ENCODE measurements around the gene TSFM.

DNA sequence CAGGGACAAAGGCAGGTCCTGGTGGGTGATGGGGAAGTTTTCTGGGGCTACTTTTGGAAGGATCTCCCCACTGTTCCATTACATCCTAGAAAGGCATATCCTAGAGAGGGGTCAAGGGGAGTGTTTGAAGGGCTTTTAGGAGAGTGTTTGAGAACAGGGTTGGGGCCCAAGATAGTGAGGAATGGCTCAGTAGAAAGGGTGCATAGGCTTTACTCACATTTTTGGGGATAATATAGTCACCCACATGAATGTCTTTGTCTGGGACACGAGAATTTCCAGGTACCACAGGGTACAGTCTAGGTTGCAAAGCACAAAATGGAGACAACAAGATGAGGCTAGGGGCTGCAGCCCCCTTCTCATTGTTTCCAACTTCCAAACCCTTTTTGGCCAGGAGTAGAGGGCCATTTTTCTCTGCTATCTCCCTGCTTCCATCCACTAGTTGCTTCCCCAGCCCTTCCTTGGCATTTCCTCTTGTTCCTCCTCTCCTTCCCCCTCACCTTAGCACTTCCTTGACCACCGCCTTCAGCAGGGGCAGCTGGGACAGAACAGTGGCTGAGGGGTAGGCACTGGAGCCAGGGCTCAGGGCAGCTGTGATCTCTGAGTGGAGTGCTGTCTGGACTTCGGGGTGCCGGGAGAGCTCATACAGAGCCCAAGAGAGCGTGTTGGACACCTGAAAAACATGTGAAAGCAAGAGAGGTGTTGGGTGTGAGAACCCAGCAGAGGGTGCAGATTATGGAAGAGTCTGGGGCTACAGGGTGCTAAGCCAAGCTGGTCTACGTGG lies 18.5 kb upstream of the TSFM start:
- TF ChIP-seq, protein P1, sequence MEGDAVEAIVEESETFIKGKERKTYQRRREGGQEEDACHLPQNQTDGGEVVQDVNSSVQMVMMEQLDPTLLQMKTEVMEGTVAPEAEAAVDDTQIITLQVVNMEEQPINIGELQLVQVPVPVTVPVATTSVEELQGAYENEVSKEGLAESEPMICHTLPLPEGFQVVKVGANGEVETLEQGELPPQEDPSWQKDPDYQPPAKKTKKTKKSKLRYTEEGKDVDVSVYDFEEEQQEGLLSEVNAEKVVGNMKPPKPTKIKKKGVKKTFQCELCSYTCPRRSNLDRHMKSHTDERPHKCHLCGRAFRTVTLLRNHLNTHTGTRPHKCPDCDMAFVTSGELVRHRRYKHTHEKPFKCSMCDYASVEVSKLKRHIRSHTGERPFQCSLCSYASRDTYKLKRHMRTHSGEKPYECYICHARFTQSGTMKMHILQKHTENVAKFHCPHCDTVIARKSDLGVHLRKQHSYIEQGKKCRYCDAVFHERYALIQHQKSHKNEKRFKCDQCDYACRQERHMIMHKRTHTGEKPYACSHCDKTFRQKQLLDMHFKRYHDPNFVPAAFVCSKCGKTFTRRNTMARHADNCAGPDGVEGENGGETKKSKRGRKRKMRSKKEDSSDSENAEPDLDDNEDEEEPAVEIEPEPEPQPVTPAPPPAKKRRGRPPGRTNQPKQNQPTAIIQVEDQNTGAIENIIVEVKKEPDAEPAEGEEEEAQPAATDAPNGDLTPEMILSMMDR (IDR thresholded peaks at IDR 0.05 in 2 of 3, conservative IDR thresholded peaks at IDR 0.05 in 1 of 3; ENCODE audit: borderline replicate concordance in 1 of 3, insufficient read depth in 1 of 3, low read depth in 2 of 3, low read length in 2 of 3) = no peak
- TF ChIP-seq POLR2A (IDR thresholded peaks at IDR 0.05; ENCODE audit: borderline replicate concordance, extremely low read depth, insufficient read depth, insufficient read length) = no peak
- TF ChIP-seq EZH2 (IDR thresholded peaks at IDR 0.05) = no peak
- TF ChIP-seq POLR2AphosphoS5 (IDR thresholded peaks at IDR 0.05; ENCODE audit: low read depth, low read length) = no peak
